NOMO-1 treated with DMSO at 0.1 percent for 48 hours (cell line): ENCODE results near the gene MAL.

Experiments
- DNase-seq: peaks from one replicate; lab custom pipeline; 2025; ENCODE audit not compliant: unreplicated experiment; lab: John Stamatoyannopoulos, UW

Gene MAL

DNA sequence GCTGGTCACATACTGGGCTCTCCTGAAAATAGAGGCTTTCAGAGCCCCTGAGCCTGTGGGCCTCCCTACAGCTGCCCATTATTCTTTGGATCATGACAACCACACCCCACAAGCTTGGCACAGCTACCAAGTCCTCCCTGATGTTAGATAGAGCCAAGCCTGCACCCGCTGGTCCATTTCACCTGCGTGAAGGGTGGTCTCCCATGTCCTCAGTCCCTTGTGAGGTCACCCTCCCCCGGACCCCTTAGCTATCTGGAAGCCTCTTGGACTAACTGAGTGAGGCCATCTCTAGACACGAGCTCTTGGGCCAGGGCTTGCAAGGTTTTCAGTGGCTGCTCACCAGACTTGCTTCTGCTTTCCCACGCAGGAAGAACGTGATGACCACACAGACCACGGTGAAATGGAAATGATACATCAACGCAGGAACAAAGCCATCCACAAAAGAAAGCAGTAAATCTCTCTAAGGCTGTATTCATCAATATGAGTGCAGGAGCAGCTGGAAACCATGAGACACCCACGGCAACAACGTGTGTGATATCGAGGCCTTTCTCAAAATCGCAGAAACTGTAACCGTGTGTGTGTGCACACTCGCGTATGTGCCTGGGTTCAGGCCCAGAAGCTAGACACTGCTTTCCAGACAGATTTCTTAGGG lies 10.1 kb upstream of the MAL start:
- no peak for DNase-seq

DNA sequence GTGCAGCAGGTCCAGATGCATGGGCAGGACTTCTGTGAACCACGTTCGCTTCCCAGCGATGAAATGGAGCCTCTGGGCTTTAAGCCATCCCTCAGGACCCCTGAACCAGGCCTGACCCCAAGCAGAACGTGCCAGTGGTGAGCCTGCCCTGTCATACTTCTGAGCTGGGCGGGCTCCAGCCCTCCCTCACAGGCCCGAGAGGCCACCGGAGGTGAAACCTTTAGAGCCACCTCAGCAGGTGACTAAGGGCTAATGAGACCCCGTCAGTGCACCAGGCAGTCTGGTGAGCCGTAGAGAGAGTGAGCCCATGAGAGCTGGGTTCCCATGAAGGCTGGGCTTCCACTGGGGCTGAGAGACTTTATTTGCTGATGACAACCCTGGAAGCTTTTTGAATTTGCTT lies 8.9 kb upstream of the MAL start:
- no peak for DNase-seq

DNA sequence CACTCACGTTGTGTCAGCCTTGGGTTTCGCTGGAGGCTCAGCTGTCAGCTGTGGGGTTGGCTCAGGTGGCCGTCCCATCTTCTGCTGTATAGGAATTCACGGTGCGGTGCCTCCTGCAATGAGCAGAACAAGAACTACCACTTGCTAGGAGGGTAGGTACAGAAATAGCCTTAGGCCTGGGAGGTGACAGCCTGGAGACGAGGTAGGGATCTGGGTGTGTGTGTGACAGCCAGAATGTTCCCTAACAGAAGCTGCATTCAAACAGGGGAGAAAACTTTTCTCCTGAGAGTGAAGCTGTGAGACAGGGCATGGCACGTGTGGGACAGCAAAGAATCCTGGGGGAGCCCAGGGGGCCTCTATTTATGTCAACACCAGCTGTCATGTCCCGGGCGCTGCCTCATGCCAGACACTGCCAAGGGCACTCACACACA lies 8.4 kb upstream of the MAL start:
- DNase-seq: no peak

DNA sequence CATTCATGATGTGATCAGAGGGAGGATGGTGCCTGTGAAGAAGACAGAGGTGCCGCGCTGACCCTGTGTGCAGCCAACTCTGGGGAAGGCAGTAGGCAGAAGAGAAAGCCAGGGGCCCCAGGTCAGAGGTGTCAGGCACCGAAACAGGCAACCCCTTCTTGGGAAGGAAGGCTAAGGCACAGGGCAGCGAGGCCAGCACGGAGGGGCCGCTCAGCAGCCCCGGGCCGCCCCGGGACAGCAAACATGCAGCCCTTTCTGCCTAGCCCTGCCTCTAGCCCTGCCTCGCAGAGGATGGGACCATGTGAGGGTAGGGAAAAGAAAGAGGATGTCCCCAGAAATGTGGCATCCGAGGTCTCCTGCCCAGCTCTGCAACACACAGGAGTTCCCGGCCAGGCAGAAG lies 7.7 kb upstream of the MAL start:
- DNase-seq: no peak

DNA sequence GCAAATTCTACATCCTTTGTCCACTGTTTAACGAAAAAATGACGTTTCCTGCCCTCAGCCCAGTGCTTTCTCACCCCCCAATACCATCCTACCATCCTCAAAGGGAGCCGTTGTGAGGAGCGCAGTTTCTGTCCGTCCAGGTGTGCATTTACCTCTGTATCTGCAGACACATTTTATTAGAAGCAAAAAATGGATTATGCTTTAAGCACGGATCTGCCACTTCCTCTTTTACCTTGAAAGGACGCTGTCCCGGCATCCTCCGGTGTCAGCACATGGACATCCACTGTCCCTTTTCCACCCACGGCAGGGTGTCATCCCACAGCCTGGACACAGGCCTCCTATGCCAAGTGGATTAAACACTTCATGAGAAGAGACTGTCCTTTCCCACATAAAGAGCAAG lies 7.2 kb upstream of the MAL start:
- DNase-seq: no peak

DNA sequence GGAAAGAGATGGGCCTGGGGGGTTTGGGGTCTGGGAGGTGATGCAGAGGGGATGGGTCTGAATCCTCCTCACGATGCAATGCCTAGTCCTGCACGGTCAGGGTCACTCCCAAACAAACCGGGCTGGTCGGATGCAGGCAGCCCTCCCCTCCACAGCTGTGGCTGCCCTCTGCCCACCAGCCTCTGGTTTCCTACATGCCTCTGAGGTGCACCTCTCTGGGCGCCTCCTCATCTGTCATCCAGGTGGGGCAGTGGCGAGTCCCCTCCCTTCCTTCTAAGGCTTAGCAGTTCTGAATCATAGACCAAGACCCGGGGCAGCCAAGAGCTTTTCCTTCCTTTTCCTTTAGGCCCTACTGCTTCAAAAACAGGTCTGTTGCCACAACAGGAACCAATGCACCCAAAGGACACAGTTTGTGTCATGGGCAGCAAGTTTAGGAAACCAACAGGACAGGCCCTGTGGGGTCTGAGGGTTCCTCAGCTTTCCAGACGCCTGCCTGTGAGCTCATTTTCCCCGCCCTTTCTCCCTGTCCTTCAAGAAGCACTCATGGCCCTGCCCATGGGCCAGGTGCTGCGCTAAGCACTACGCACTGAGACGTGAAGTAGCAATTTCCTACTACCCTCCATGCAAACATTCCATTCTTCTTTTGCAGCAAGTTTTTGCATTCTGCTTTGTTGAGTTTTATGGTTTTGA lies 6.5 kb upstream of the MAL start:
- DNase-seq: no peak

DNA sequence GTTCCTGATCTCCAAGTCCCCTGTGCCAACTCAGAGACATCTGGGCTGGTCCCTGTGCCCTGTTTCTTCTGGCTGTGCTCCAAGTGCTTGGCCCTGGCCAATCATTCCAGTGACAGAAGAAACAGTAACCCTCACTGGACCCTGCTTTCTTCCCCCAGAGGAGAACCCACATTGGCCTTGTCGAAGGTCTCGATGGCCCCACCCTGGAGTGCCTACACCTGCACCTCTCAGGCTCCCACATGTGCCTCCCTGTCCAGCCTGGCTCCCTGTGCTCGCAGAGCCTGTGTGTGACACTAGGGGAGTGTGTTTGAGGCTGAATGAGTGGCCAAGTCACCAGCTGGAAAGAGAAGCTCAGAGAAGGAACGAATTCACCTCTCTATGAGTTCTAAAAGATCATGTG lies 5.9 kb upstream of the MAL start:
- DNase-seq: no peak

DNA sequence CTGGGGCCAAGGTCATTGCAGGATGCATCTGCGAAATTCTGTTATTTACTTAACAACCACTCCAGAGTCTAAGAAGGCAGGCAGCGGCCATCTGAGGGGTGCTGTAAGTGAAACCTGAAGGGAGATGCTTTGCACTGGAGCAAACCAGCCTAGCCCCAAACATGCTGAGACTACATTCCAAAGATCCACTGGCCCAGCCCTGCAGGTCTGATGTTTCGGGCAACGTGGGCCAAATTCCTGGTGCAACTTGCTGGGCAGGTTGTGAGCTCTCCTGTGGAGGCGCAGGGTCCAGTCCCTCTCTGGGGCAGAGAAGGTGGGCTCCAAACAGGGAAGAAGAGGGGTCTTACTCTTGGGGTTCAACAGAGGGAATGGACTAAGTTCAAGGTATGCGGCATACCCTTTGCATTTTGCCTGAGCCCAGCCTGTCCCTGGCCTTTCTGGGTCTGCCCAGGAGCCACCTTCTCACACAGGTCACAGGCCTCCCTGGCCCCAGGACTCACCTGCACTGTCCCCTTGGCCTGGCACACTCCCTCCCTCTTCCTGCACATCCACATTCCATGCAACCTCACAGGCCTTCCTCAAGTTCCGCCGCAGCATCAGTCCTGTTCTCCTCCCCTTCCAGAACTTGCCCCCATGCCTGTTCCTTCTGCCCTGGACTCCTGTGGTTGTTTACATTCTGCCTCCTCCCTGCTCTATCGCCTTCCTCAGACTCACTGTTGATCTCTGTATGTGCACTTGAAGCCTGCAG lies 5.1 kb upstream of the MAL start:
- no peak for DNase-seq

DNA sequence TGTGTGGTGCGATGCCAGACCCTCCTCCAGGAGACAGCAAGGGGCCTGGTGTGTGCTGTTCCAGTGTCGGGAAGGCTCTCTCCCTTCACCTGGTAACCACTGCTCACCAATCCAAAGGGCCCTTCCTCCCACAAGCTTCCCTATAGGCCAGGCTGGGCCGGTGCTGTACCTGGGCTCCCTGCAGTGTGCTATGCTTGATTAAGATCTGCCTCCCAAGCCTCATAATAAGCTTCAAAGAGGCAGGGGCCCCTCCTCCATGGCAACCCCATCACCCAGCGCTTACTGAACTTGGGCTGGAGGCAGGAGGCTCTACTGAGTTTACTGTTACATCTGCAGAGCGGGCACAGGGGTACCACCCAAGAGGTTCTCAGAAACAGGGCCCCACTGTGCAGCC lies 4.5 kb upstream of the MAL start:
- DNase-seq: no peak

DNA sequence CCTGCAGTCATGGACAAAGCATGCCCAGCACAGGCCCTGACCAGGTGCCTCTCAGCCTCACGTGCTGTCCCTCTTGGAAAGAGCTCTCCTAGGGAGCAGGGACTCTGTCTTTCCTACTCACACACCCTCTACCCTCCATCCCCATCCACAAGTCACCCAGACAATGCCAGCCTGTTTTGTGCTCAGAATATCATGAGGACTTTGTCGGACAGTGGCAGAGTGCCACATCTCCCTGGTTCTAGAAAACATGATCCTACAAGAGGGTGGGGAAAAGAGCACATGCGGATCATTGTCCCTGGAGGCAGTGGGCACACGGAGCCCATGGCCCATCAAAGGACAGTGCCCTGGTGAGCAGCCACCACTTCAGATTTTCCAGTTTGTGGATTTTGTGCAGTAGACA lies 3.7 kb upstream of the MAL start:
- no peak for DNase-seq

DNA sequence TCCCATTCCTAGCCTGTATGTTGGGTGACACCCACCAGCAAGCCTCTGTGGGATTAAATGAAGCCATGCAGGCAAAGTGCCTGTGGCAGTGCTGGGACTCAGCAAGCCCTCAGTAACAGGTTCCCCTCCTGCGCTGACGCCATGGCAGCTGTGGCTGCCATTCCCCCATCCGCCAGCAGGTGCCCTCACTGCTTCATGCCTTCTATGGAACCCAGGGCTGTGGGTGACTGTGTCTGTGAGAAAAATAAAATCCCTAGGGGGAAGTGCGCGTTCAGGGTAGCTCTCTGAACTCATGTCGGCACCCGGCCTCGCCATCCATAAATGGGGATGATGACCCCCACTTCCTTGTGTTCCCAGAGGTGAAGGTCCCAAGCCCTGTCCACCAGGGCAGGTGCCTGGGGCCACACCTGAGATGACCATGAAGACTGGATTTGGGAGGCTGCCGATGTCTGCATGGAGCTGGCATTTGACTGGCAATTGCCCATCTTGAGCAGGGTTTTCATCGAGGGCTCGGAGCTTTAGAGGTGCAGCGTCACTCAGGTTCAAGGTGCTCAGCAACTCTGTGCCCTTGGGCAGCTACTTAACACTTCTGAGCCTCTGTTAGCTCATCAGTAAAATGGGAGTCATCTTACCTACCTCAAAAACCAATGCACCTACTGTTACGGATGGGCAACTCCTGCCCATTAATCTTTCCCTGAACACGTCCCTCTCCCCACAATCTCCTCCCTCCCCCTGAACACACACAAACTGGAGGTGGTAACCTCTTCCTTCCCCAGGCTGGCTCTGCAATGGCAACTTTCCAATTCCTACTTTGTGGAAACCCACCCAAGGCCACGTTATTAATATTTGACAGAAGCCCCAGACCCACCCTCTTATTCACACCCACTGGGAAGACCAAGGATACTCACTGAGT lies 2.9 kb upstream of the MAL start:
- DNase-seq: peak; percentile 69

DNA sequence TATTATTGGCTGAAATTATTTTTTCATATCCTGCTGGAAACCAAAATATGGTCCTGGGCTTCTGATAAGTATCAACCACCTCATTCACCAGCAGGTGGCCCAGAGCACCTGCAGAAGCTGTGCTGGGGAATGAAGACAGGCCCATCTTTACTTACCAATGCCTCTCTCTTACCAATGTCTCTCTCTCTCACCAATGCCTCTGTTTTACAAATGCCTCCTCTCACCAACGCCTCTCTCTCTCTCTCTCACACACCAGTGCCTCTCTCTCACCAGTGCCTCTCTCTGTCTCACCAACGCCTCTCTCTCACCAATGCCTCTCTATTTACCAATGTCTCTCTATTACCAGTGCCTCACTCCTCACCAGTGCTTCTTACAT lies 2.3 kb upstream of the MAL start:
- DNase-seq: no peak

DNA sequence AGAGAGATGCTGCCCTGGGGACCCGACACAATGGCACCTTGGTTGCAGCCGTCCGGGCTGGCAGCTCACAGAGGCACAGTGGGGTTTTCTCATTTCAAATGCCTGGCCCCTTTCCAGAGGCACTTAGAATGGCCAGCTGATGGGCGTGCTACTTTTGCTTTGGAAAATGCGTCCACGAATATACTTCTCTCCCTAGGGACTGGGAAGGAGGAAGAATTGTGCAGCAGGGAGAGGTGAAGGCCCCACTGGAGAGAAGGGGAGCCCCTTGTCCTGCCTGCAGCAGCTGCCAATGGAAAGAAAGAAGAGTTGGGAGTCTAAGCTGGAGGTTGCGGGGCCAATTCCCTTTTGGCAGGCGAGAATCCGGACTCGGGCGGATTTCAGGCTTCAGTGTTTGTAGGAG lies 1.1 kb upstream of the MAL start:
- DNase-seq: no peak

DNA sequence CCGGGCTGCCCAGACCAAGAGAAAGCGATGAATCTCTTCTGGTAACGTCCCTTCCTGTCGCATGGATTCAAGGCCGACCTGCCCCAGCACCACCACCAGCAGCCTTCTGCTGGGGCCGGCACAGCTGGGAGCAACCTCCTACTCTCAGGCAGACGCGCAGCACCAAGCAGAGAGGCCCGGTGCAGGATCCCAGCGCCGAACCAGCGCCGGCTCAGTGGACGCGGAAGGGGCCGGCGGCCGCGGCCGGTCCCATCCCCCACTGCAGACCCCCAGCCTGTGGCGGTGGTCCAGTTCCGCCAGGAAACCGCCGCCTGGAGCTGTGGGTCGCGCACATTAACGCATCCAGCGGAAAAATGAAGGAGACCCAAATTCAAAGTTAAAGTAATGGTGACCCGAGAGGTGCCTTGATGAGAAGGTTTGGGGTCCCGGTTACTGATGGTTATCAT lies 525 bp upstream of the MAL start:
- no peak for DNase-seq

DNA sequence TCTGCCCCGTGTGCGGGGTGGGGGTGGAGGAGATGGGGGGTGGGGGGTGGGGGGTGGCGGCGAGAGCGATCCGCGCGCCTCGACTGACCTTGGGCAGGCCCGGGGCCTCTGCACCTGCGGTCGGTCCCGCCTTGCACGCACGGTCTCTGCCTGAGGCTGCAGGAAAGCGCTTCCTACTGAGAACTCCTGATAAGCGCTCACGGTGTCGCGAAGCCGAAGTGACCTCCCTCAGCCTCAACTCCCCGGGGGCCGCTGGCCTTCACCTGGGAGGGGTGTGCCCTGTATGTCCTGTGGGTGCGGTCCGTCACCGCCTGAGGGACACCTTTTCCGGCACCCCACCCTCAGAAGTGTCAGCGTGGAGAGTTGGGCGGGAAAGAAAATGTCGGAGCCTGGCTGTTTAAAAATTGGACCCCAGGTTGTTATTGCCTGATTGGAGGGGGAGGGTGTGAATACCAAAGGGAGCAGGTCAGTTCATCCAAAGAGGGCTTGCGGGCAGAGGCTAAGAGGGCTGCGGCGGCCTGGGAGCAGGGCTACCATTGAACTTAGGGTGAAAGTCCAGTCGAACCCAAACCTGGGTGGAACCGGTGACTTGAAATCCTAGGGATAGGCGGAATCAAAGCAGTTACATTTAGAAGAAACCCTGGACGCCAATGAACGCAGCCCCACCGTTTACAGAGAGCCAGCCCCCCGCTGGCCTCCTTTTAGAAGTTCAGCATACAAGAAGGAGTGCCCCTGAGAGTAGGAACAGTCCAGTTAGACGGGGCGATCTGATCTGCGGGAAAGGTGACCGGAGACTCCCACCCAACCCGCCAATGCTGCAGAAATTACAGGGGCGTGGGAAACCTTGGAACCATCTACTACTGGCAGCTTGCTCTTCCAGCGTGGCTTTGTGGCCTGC lies 1.2 kb downstream of the MAL start:
- DNase-seq: no peak

DNA sequence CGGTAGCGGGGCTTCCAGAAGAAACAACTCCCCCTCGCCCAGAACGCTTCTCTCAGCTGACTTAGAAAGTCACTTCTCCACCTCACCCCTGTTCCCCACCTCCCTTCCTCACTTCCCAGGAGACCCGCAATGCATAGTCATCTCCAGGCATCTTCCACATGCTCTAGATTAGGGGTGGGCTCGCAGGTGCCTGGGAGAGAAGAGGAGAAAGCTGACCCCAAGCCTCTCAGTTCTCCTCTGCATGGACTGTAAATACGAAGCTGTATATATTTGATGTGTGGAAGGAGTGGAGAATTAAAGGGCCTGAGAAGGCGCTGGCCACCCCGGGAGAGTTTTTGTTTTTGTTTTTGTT lies 1.8 kb downstream of the MAL start:
- no peak for DNase-seq

DNA sequence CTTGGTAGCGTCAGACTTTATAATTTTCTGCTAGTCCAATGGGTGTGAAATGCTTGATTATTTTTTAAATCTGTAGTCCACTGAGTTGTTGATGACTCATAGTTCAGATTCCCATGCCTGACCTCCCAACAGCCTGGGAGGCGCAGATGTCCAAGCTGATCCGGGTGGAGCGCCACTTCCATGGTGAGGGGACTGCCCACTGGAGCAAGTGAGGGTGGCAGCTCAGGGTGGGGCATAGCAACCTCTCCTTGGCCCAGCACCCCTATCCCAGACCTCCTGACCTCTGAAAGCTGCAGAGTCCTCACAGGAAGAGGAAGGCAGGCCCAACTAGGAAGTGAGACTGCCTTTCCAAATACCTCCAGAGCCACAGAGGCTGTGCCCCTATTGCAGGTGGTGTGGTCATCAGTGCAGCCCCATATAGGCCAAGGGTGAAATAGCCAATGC lies 4.4 kb downstream of the MAL start:
- no peak for DNase-seq

DNA sequence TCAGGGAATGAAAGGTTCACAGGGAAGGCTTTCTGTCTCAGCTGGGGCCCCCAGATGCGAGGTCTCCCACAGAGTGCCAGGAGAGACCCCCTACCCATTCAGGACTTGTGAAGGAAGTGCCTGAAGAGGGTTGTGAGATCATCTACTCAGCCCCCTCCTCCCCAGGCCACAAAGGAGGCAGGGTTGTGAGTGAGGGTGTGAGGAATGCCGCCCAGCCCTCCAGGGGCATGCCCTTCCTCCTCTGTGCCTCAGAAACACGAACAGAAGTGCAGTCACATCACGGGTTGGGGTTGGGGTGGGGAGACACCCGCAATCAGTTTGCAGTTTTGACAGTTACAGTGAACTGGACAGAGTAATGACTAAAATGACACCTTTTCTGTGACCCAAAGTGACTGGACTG lies 5.0 kb downstream of the MAL start:
- no peak for DNase-seq

DNA sequence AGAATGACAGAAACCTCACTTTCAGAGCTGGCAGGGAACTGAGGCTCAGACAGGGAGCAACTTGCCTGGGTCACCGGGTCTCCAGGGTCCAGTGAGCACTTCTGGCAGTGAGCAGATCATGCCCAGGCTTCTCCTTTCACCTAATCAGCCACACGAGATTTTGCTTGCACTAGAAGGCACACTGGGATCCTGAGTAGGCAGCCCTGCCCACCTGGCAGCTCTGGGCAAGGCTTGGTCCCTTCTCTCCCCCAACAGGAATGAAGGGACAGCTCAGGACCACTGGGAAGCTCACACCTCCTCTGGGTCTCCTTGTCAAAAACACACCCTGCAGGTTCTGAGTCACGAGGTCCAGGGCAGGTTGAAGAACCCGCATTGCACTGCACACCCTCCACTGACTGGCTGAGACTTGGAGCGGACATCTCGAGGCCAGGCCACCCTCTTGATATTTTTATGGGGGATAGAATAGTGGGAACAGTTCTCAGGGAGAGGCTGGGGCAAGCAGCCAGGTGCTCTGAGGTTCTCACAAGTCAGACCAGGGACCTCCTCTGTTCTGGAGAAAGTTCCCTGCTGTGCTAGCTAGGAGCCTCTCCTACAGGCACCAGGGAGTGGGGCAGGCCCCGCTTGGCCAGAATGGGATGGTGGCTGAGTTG lies 5.7 kb downstream of the MAL start:
- DNase-seq: no peak

DNA sequence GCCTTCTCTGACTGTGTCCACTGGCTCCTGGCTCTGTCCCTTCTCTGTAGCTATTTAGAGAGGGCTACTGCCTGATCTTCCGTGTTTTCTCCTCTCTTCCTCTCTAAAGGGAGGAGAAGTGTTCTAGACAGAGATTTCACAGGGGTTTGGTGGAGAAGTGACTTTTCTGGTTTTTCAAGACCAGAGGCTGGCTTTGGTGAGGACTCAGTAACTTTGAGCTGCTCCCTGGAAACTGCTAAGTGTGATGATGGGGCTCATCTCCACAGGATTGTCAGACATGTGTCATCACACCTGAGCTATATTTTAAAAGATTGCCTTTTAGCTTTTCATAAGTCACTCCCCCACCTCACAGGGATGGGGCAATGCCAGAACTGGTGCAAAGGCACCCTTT lies 6.2 kb downstream of the MAL start:
- DNase-seq: no peak
